ENCODE results near the gene RHBDD1.

GRCh38 chr2:226865710-226866109, 29.9 kb downstream of the RHBDD1 start:
- TF ChIP-seq MAFK (IDR thresholded peaks at IDR 0.05; ENCODE audit: partially characterized antibody): no peak
- TF ChIP-seq HES2 (IDR thresholded peaks at IDR 0.05): no peak
- no peak for TF ChIP-seq CTCF (IDR thresholded peaks at IDR 0.05)
- TF ChIP-seq CEBPB (IDR thresholded peaks at IDR 0.05): no peak
- TF ChIP-seq NFE2L2 (conservative IDR thresholded peaks at IDR 0.05; ENCODE audit: low read length): no peak
- TF ChIP-seq HDAC2 (IDR thresholded peaks at IDR 0.05): no peak
- no peak for TF ChIP-seq POLR2A (IDR thresholded peaks at IDR 0.05; ENCODE audit: low read length)
- no peak for TF ChIP-seq REST (IDR thresholded peaks at IDR 0.05)
- no peak for TF ChIP-seq SMC3 (IDR thresholded peaks at IDR 0.05)
- TF ChIP-seq EP300 (IDR thresholded peaks at IDR 0.05): no peak
- no peak for TF ChIP-seq FOSL2 (IDR thresholded peaks at IDR 0.05)
- no peak for TF ChIP-seq FOSL2 (CRISPR knock-in tag; IDR thresholded peaks at IDR 0.05)
